Psoas muscle (tissue), 8 donors: ENCODE data around the gene CYB5R2. TPM values are rescaled to one million over a fixed set of nuclear protein-coding genes. Genes with fewer than 3 reads are reported as not detected.

Experiments used
- ATAC-seq, 4 donors: fragments of 200-7000 bp; cut with Tn5 transposase; one replicate each; pipeline ENCODE4 v1.9.1; 2020; ENCODE audit warnings: moderate library complexity in 3 of 4, mild to moderate bottlenecking in 2 of 4
- DNase-seq, 2 donors: peaks; one replicate each; pipeline ENCODE4 v3.0.0-alpha.2; 2020
- H3K27ac ChIP-seq: fragments of 200-600 bp; one replicate; pipeline ENCODE4 v1.8.0; 2022
- H3K27me3 ChIP-seq, 3 donors: fragments of 200-600 bp in 1 of 3; one replicate each; pipeline versions ENCODE4 v1.6.1 to v1.8.0; 2013 to 2022; ENCODE audit warnings: low read length in 2 of 3, mild to moderate bottlenecking in 2 of 3, moderate library complexity in 1 of 3; ENCODE audit not compliant: insufficient read depth in 3 of 3
- H3K36me3 ChIP-seq, 2 donors: fragments of 200-600 bp in 1 of 2; one replicate each; pipeline versions ENCODE4 v1.6.1 to v1.8.0; 2013 to 2022; ENCODE audit warnings: low read depth in 1 of 2, mild to moderate bottlenecking in 1 of 2, moderate library complexity in 1 of 2; ENCODE audit not compliant: insufficient read depth in 1 of 2
- H3K4me1 ChIP-seq: fragments of 200-600 bp; one replicate; pipeline ENCODE4 v1.8.0; 2022
- H3K4me3 ChIP-seq: fragments of 200-600 bp; one replicate; pipeline ENCODE4 v1.8.0; 2022; ENCODE audit warnings: mild to moderate bottlenecking
- H3K9me3 ChIP-seq: fragments of 200-600 bp; one replicate; pipeline ENCODE4 v1.8.0; 2022
- CTCF ChIP-seq: fragments of 200-600 bp; IDR thresholded peaks from one replicate; pipeline ENCODE4 v1.8.0; 2022; ENCODE audit warnings: antibody characterized with exemption
- WGBS, 3 donors: extraction: QIAGEN DNeasy Blood & Tissue Kit; methylation state at CpG; one replicate each; pipeline versions ENCODE4 v1.1.6 to v1.1.7; 2013; 5-methylcytosine and 5-hydroxymethylcytosine counted together
- intact Hi-C, 2 donors: fragments of 100-400 bp; cut with DNase I; formaldehyde crosslinking; loops; one replicate each; pipeline versions ENCODE4 v1.11.0 to v1.14.2; 2022
- polyA plus RNA-seq, 3 donors: library from polyadenylated mRNA; stranded (reverse); fragments of 200-250 nt; gene quantifications; one replicate each; pipeline ENCODE4 v1.2.3, GENCODE V29; 2013
- total RNA-seq, 4 donors: library from RNA; stranded (reverse); fragmentation: NEBNext Ultra II Directional in 2 of 4; extraction: Animal tissue kit (Norgen Biotek cat#: 25700) in 2 of 4; gene quantifications; one replicate each; pipeline versions ENCODE4 v1.2.1 to v1.2.4, GENCODE V29; 2021 to 2023
- donor health status: healthy with polysubstance abuse.
- donor health status: DM: no; HTN: no; CAD: no; lungs with moderate emphysema.
- donor health status: Bipolar disorder and iron deficiency.
- donor health status: healthy.
- donor health status: DM: yes; HTN: yes; CAD: no.
- donor health status: DM: no; HTN: no; CAD: no.
- donor health status: DM: no; HTN: no; CAD: no.
- donor health status: DM: yes; HTN: yes; CAD: no.

Gene CYB5R2
- total and polyA plus RNA-seq, 7 donors: 0.40 to 2.0 (median 1.3) TPM

DNA sequence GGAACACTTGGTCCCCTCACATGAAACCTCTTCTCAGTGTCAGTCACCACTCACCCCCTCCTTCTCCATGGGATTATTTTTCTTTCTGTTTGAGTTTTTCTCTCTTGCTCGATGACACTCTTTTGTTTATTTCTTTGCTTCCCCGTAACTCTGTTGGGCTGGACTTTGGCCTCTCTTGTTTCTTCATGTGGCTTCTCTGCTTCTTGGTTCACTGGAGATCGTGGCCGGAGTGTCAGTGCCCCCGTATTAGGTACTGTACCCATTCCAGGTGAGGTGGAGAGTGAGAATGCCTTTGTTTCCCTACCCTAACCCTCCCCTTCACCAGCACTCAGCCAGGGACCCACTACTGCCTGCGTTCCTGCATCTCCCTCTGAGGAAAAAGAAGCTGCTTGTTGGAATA lies 32.5 kb downstream of the CYB5R2 start:
- Histone ChIP-seq H3K27ac (no peak overlapping the region), H3K4me1 (no peaks in the 10 kb centered on the region), H3K4me3 (no peak overlapping the region), H3K27me3 (no peaks in the 10 kb centered on the region), H3K9me3 (no peaks in the 10 kb centered on the region), H3K36me3 (peaks cover 7 to 91% of the 10 kb centered on the region in 2 donors)
- intact Hi-C loops: no loop called here
- DNase-seq (no peak), ATAC-seq (no peak)
- 94 to 96% (median 95%) methylated on average over 6 of the region's 6 CpGs for WGBS, 3 donors
- no peak for TF ChIP-seq CTCF

GRCh38 chr11:7639643-7640025 lies 33.7 kb downstream of the CYB5R2 start:
- H3K9me3 ChIP-seq: no peaks in the 10 kb centered on the region
- no peaks in the 10 kb centered on the region for H3K4me1 ChIP-seq
- intact Hi-C loops: no loop called here
- H3K27me3 ChIP-seq: no peaks in the 10 kb centered on the region
- H3K27ac ChIP-seq: no peak overlapping the region
- no peak for TF ChIP-seq CTCF
- 57 to 75% (median 70%) methylated on average over 5 of the region's 5 CpGs for WGBS, 3 donors
- H3K36me3 ChIP-seq: peaks cover 7 to 95% of the 10 kb centered on the region in 2 donors
- ATAC-seq (no peak), DNase-seq (no peak)
- H3K4me3 ChIP-seq: no peak overlapping the region

DNA sequence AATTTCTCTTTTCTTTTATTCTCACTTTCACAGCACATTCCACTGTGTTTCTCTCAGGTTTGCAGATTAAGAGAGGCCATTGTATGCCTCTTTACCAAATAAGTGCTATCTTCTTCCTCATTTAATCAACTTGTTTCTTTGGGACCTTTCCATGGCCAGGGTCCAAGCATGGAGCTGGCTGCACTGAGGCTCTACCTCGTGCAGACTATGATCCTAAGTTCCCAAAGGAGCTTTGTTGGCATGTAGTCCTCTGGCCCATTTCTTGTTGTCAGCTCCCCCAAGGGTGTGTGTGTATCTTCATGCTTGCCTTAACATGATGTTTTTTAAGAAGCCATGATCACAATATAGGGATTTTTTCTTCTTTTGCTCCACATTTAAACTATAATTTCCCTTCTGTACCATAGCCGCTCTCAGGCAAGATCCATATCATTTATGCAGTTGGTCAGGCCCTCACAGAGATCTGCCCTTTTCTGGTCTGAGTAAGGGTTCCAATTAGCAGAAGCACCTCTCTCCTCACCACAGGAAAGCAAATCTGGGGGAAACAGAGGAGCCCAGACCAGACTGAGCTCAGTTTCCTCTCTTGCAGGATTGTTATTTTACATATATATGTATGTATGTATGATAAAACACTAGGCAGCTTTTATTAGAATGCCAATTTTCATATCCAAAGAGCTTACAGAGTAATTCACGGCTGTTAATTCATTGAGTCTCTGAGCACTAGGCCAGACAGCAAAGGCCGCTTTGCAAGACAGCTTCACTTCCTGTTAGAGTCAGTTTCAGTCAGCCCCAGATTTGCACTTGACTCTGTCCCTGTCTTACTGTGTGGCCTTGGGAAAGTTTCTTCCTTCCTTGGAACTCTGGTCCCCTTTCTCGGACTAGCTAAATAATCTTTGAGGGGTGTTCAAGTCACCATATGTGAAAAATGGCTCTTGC lies 34.3 kb downstream of the CYB5R2 start:
- WGBS, 3 donors: 69 to 71% (median 70%) methylated on average over 5 of the region's 5 CpGs
- intact Hi-C loops: no loop called here
- H3K36me3 ChIP-seq: peaks cover 11 to 97% of the 10 kb centered on the region in 2 donors
- no peak overlapping the region for H3K27ac ChIP-seq
- no peaks in the 10 kb centered on the region for H3K27me3 ChIP-seq
- DNase-seq (peak in 1 of 2 donors; percentile 27), ATAC-seq (peak in 2 of 4 donors; percentile 50 to 52)
- no peaks in the 10 kb centered on the region for H3K4me1 ChIP-seq
- no peak overlapping the region for H3K4me3 ChIP-seq
- no peaks in the 10 kb centered on the region for H3K9me3 ChIP-seq
- TF ChIP-seq CTCF: no peak

- TF ChIP-seq CTCF: no peak
- intact Hi-C loops: no loop called here
- DNase-seq: peak in 1 of 2 donors; percentile 43
- WGBS, 3 donors: 71 to 81% (median 73%) methylated on average over 7 of the region's 7 CpGs
- no peaks in the 10 kb centered on the region for H3K4me1 ChIP-seq
- peaks cover 11 to 97% of the 10 kb centered on the region in 2 donors for H3K36me3 ChIP-seq
- no peaks in the 10 kb centered on the region for H3K27me3 ChIP-seq
- ATAC-seq: peak; percentile 19 to 74 (median 64)
- H3K4me3 ChIP-seq: no peak overlapping the region
- H3K9me3 ChIP-seq: no peaks in the 10 kb centered on the region
- no peak overlapping the region for H3K27ac ChIP-seq
These were observed 35.7 kb downstream of the CYB5R2 start for GRCh38 chr11:7637447-7638157.
